ENCODE data around the gene NMT2.

NMT2 gene

GRCh38 chr10:15213461-15213861 is 45.0 kb upstream of the NMT2 start:
- no peak overlapping the region for H3K9ac ChIP-seq (ENCODE audit: low read length)
- no peaks in the 10 kb centered on the region for H3K79me2 ChIP-seq (ENCODE audit: low read length)
- peaks cover 6% of the 10 kb centered on the region for H3F3A ChIP-seq (ENCODE audit: insufficient read depth, low read length)
- no peaks in the 10 kb centered on the region for H3K27me3 ChIP-seq (replicated peaks; ENCODE audit: insufficient read depth, low read length)
- H3K9me3 ChIP-seq (replicated peaks; ENCODE audit: insufficient read depth, low read length): no peaks in the 10 kb centered on the region
- H2AFZ ChIP-seq (ENCODE audit: low read length): no peak overlapping the region
- H4K20me1 ChIP-seq (ENCODE audit: insufficient read depth, low read length): no peaks in the 10 kb centered on the region
- no peak overlapping the region for H3K4me3 ChIP-seq (ENCODE audit: low read length)
- TF ChIP-seq CTCF (IDR thresholded peaks at IDR 0.05; ENCODE audit: low read length) (no peak), EZH2phosphoT487 (IDR thresholded peaks at IDR 0.05; ENCODE audit: low read length) (no peak), EZH2 (optimal IDR thresholded peaks at IDR 0.05; ENCODE audit: low read depth, low read length) (no peak)
- DNase-seq: no peak
- H3K9me2 ChIP-seq (replicated peaks; ENCODE audit: insufficient read depth, low read length): no peaks in the 10 kb centered on the region
- no peaks in the 10 kb centered on the region for H3K36me3 ChIP-seq (replicated peaks; ENCODE audit: insufficient read depth, low read length)
- H3K4me2 ChIP-seq (ENCODE audit: low read depth, low read length): no peak overlapping the region
- H3K27ac ChIP-seq (ENCODE audit: low read length): no peak overlapping the region
- peaks cover 10% of the 10 kb centered on the region for H3K4me1 ChIP-seq (ENCODE audit: low read length)

GRCh38 chr10:15211464-15211979 is 43.0 kb upstream of the NMT2 start:
- no peak for TF ChIP-seq EZH2phosphoT487 (IDR thresholded peaks at IDR 0.05; ENCODE audit: low read length)
- no peak for TF ChIP-seq CTCF (IDR thresholded peaks at IDR 0.05; ENCODE audit: low read length)
- H2AFZ ChIP-seq (ENCODE audit: low read length): no peak overlapping the region
- H3K27ac ChIP-seq (ENCODE audit: low read length): no peak overlapping the region
- no peak overlapping the region for H3K4me3 ChIP-seq (ENCODE audit: low read length)
- no peaks in the 10 kb centered on the region for H3K9me3 ChIP-seq (replicated peaks; ENCODE audit: insufficient read depth, low read length)
- H3K9ac ChIP-seq (ENCODE audit: low read length): no peak overlapping the region
- H3K79me2 ChIP-seq (ENCODE audit: low read length): no peaks in the 10 kb centered on the region
- H3K36me3 ChIP-seq (replicated peaks; ENCODE audit: insufficient read depth, low read length): no peaks in the 10 kb centered on the region
- DNase-seq: no peak
- peaks cover 12% of the 10 kb centered on the region for H3F3A ChIP-seq (ENCODE audit: insufficient read depth, low read length)
- H3K27me3 ChIP-seq (replicated peaks; ENCODE audit: insufficient read depth, low read length): no peaks in the 10 kb centered on the region
- H4K20me1 ChIP-seq (ENCODE audit: insufficient read depth, low read length): no peaks in the 10 kb centered on the region
- H3K4me1 ChIP-seq (ENCODE audit: low read length): peaks cover 20% of the 10 kb centered on the region
- no peak overlapping the region for H3K4me2 ChIP-seq (ENCODE audit: low read depth, low read length)
- no peaks in the 10 kb centered on the region for H3K9me2 ChIP-seq (replicated peaks; ENCODE audit: insufficient read depth, low read length)

GRCh38 chr10:15210521-15210920 is 42.0 kb upstream of the NMT2 start:
- H3K27ac ChIP-seq (ENCODE audit: low read length): no peak overlapping the region

More at GRCh38 chr10:15210521-15210920, 42.0 kb upstream of the NMT2 start:
- Histone ChIP-seq H3K4me2 (ENCODE audit: low read depth, low read length) (no peak overlapping the region), H3K27me3 (replicated peaks; ENCODE audit: insufficient read depth, low read length) (no peaks in the 10 kb centered on the region), H3K36me3 (replicated peaks; ENCODE audit: insufficient read depth, low read length) (no peaks in the 10 kb centered on the region), H3K9me3 (replicated peaks; ENCODE audit: insufficient read depth, low read length) (no peaks in the 10 kb centered on the region), H3K4me1 (ENCODE audit: low read length) (peaks cover 20% of the 10 kb centered on the region), H3F3A (ENCODE audit: insufficient read depth, low read length) (peaks cover 12% of the 10 kb centered on the region), H3K9me2 (replicated peaks; ENCODE audit: insufficient read depth, low read length) (no peaks in the 10 kb centered on the region), H2AFZ (ENCODE audit: low read length) (no peak overlapping the region), H4K20me1 (ENCODE audit: insufficient read depth, low read length) (no peaks in the 10 kb centered on the region), H3K9ac (ENCODE audit: low read length) (no peak overlapping the region), H3K79me2 (ENCODE audit: low read length) (no peaks in the 10 kb centered on the region), H3K4me3 (ENCODE audit: low read length) (no peak overlapping the region)
- no peak for DNase-seq
- TF ChIP-seq EZH2 (optimal IDR thresholded peaks at IDR 0.05; ENCODE audit: low read depth, low read length) (no peak), CTCF (IDR thresholded peaks at IDR 0.05; ENCODE audit: low read length) (no peak), EZH2phosphoT487 (IDR thresholded peaks at IDR 0.05; ENCODE audit: low read length) (no peak)

All from MM.1S (cell line).